ENCODE measurements around the gene ANKRD33B.

- TF ChIP-seq, protein P1, sequence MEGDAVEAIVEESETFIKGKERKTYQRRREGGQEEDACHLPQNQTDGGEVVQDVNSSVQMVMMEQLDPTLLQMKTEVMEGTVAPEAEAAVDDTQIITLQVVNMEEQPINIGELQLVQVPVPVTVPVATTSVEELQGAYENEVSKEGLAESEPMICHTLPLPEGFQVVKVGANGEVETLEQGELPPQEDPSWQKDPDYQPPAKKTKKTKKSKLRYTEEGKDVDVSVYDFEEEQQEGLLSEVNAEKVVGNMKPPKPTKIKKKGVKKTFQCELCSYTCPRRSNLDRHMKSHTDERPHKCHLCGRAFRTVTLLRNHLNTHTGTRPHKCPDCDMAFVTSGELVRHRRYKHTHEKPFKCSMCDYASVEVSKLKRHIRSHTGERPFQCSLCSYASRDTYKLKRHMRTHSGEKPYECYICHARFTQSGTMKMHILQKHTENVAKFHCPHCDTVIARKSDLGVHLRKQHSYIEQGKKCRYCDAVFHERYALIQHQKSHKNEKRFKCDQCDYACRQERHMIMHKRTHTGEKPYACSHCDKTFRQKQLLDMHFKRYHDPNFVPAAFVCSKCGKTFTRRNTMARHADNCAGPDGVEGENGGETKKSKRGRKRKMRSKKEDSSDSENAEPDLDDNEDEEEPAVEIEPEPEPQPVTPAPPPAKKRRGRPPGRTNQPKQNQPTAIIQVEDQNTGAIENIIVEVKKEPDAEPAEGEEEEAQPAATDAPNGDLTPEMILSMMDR (IDR thresholded peaks at IDR 0.05) = no peak
- no peak for TF ChIP-seq POLR2A (IDR thresholded peaks at IDR 0.05)
These were observed 36.5 kb upstream of the ANKRD33B start for GRCh38 chr5:10527281-10527950.

Data from tibial nerve (tissue), 3 donors.